ENCODE data around the gene SYNPR.

The SYNPR gene

GRCh38 chr3:63609834-63610233 lies 331.7 kb downstream of the SYNPR start:
- no peaks in the 10 kb centered on the region for H3K27me3 ChIP-seq (ENCODE audit: insufficient read depth, poor library complexity, severe bottlenecking)
- TF ChIP-seq SPI1 (IDR thresholded peaks at IDR 0.05; ENCODE audit: borderline replicate concordance, low read depth) (no peak), POLR2AphosphoS5 (IDR thresholded peaks at IDR 0.05; ENCODE audit: low read depth) (no peak), GABPA (IDR thresholded peaks at IDR 0.05; ENCODE audit: low read depth) (no peak), CTCF (IDR thresholded peaks at IDR 0.05; ENCODE audit: insufficient read depth, low read length) (no peak), REST (IDR thresholded peaks at IDR 0.05; ENCODE audit: insufficient replicate concordance, low read depth) (no peak)
- no peak overlapping the region for H3K27ac ChIP-seq (replicated peaks)
- H3K4me3 ChIP-seq (replicated peaks; ENCODE audit: insufficient read depth, low read length): no peak overlapping the region
- no peak for DNase-seq (ENCODE audit: low read depth in 1 of 2, low spot score in 1 of 2)

- Histone ChIP-seq H3K4me3 (replicated peaks; ENCODE audit: insufficient read depth, low read length) (no peak overlapping the region), H3K27me3 (ENCODE audit: insufficient read depth, poor library complexity, severe bottlenecking) (no peaks in the 10 kb centered on the region), H3K27ac (replicated peaks) (no peak overlapping the region)
- TF ChIP-seq REST (IDR thresholded peaks at IDR 0.05; ENCODE audit: insufficient replicate concordance, low read depth): no peak
- TF ChIP-seq POLR2AphosphoS5 (IDR thresholded peaks at IDR 0.05; ENCODE audit: low read depth): no peak
- no peak for TF ChIP-seq CTCF (IDR thresholded peaks at IDR 0.05; ENCODE audit: insufficient read depth, low read length)
- no peak for TF ChIP-seq SPI1 (IDR thresholded peaks at IDR 0.05; ENCODE audit: borderline replicate concordance, low read depth)
- TF ChIP-seq GABPA (IDR thresholded peaks at IDR 0.05; ENCODE audit: low read depth): no peak
- no peak for DNase-seq (ENCODE audit: low read depth in 1 of 2, low spot score in 1 of 2)
These were observed 333.3 kb downstream of the SYNPR start for GRCh38 chr3:63611382-63611781.

GRCh38 chr3:63613561-63613960 lies 335.5 kb downstream of the SYNPR start:
- Histone ChIP-seq H3K27ac (replicated peaks) (no peak overlapping the region), H3K27me3 (ENCODE audit: insufficient read depth, poor library complexity, severe bottlenecking) (no peaks in the 10 kb centered on the region), H3K4me3 (replicated peaks; ENCODE audit: insufficient read depth, low read length) (no peak overlapping the region)
- DNase-seq (ENCODE audit: low read depth in 1 of 2, low spot score in 1 of 2): no peak
- TF ChIP-seq CTCF (IDR thresholded peaks at IDR 0.05; ENCODE audit: insufficient read depth, low read length): no peak
- no peak for TF ChIP-seq SPI1 (IDR thresholded peaks at IDR 0.05; ENCODE audit: borderline replicate concordance, low read depth)
- no peak for TF ChIP-seq REST (IDR thresholded peaks at IDR 0.05; ENCODE audit: insufficient replicate concordance, low read depth)
- TF ChIP-seq GABPA (IDR thresholded peaks at IDR 0.05; ENCODE audit: low read depth): no peak
- TF ChIP-seq POLR2AphosphoS5 (IDR thresholded peaks at IDR 0.05; ENCODE audit: low read depth): no peak

Measured in HL-60 (cell line).